ENCODE measurements around the gene NF1.
"Not testable (repeated sequence)": the region's sequence is repeated elsewhere in the genome, so short reads cannot be mapped to it uniquely, and the experiment has no call there.

Gene NF1

DNA sequence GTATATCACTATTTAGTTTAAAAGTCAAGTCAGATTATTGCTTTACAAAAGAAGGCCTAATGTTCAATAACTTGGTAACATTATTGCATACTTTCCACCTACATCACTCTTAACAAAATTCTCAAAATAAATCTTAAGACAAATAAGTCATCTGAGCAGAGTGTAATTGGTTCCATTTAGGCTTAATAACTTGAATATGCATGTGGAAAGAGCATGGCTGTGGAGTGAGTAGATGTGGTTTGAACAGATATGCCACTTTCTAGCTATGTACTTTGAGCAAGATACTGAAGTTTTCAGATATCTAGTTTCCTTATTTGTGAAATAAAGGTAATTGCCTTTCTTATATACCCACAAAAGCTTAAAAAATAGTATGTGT, 233.4 kb downstream of the NF1 start:
- H3K9me3 ChIP-seq (ENCODE audit: control insufficient read depth, insufficient read depth, low read depth, low read length) = no peaks in the 10 kb centered on the region
- ChIA-PET POLR2A (no interaction called here), CTCF (no interaction called here)
- H3K4me3 ChIP-seq (ENCODE audit: low read depth, low read length) = no peak overlapping the region
- no peak overlapping the region for H3K27ac ChIP-seq (ENCODE audit: extremely low read depth, low read depth, low read length)
- H3K4me1 ChIP-seq (ENCODE audit: control insufficient read depth, insufficient read depth, low read length) = no peaks in the 10 kb centered on the region
- TF ChIP-seq SETDB1 (IDR thresholded peaks at IDR 0.05; ENCODE audit: insufficient read length, low read length) (no peak), ZNF521 (tag by site-specific recombination; IDR thresholded peaks at IDR 0.05) (no peak), ZNF10 (tag by site-specific recombination; IDR thresholded peaks at IDR 0.05) (no peak), ZNF169 (tag by site-specific recombination; IDR thresholded peaks at IDR 0.05) (no peak), ZNF202 (tag by site-specific recombination; IDR thresholded peaks at IDR 0.05; ENCODE audit: borderline replicate concordance) (no peak), ZNF629 (tag by site-specific recombination; IDR thresholded peaks at IDR 0.05) (0 out of 2 replicates have a peak, but pooled peaks have one; percentile 1)
- TF ChIP-seq, protein P1, sequence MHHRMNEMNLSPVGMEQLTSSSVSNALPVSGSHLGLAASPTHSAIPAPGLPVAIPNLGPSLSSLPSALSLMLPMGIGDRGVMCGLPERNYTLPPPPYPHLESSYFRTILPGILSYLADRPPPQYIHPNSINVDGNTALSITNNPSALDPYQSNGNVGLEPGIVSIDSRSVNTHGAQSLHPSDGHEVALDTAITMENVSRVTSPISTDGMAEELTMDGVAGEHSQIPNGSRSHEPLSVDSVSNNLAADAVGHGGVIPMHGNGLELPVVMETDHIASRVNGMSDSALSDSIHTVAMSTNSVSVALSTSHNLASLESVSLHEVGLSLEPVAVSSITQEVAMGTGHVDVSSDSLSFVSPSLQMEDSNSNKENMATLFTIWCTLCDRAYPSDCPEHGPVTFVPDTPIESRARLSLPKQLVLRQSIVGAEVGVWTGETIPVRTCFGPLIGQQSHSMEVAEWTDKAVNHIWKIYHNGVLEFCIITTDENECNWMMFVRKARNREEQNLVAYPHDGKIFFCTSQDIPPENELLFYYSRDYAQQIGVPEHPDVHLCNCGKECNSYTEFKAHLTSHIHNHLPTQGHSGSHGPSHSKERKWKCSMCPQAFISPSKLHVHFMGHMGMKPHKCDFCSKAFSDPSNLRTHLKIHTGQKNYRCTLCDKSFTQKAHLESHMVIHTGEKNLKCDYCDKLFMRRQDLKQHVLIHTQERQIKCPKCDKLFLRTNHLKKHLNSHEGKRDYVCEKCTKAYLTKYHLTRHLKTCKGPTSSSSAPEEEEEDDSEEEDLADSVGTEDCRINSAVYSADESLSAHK (tag by site-specific recombination; IDR thresholded peaks at IDR 0.05) = no peak
- H3K36me3 ChIP-seq (ENCODE audit: control insufficient read depth in 2 of 2, insufficient read depth in 1 of 2, low read length in 2 of 2) = peaks cover 13 to 34% of the 10 kb centered on the region in 2 experiments

DNA sequence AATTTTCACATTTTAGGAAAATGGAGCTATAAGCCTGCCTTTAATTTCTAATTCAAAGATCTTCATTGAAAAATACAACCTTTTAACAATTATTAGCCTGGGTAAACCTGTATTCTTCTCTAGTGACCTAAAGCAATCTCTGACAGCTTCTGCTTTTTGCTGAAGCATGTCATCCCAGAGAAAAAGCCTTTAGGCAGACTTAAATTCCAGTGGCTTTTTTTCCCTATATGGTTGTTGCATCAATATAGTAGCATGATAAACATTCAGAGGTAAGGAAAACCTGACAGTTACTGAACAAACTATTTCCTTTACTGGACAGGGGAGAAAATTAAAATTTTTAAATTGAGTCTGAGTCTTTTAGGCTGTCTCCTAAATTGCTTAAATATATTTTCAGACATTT, 234.4 kb downstream of the NF1 start:
- TF ChIP-seq MYNN (tag by site-specific recombination; IDR thresholded peaks at IDR 0.05; ENCODE audit: borderline replicate concordance) (no peak), ZNF48 (tag by site-specific recombination; IDR thresholded peaks at IDR 0.05) (no peak), ZNF121 (tag by site-specific recombination; IDR thresholded peaks at IDR 0.05) (no peak), ZNF112 (tag by site-specific recombination; IDR thresholded peaks at IDR 0.05) (no peak)
- TF ChIP-seq, protein P2, sequence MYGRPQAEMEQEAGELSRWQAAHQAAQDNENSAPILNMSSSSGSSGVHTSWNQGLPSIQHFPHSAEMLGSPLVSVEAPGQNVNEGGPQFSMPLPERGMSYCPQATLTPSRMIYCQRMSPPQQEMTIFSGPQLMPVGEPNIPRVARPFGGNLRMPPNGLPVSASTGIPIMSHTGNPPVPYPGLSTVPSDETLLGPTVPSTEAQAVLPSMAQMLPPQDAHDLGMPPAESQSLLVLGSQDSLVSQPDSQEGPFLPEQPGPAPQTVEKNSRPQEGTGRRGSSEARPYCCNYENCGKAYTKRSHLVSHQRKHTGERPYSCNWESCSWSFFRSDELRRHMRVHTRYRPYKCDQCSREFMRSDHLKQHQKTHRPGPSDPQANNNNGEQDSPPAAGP (tag by site-specific recombination; IDR thresholded peaks at IDR 0.05) = no peak
- Histone ChIP-seq H3K4me3 (ENCODE audit: low read depth, low read length) (no peak overlapping the region), H3K9me3 (ENCODE audit: control insufficient read depth, insufficient read depth, low read depth, low read length) (no peaks in the 10 kb centered on the region), H3K36me3 (ENCODE audit: control insufficient read depth in 2 of 2, insufficient read depth in 1 of 2, low read length in 2 of 2) (peaks cover 16 to 34% of the 10 kb centered on the region in 2 experiments), H3K4me1 (ENCODE audit: control insufficient read depth, insufficient read depth, low read length) (no peaks in the 10 kb centered on the region), H3K27ac (ENCODE audit: extremely low read depth, low read depth, low read length) (no peak overlapping the region)
- CTCF ChIA-PET = no interaction called here
- POLR2A ChIA-PET = no interaction called here

DNA sequence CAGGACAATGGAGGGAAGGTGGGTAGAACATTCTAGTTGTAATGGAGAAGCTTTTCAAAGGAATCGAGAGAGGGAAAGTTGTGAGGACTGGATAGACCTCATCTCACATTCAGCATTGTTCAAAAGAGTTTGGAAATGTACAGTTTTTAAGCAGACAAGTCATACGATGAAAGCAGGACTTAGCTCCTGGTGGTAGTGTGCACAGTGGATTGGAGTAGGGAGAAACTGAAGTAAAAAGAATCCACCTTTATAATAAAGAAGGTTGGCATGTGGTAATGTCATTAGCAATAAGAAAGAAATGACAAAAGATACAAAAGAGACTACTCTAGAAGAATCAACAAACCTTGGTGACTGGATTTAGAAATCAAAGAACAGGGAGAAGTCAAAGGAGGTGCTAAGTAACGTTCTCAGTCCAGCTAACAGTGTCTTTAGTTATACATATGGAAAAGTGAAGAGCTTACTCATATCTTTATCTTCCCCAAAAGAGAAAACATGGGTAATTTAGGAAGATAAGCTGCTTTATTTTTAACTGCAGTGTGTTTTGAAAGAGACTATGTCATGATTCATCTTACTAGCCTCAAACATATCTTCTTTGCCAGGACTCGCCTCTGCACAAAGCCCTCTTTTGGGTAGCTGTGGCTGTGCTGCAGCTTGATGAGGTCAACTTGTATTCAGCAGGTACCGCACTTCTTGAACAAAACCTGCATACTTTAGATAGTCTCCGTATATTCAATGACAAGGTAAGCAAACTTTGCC, 245.3 kb downstream of the NF1 start:
- no peak overlapping the region for H3K4me3 ChIP-seq (ENCODE audit: low read depth, low read length)
- H3K27ac ChIP-seq (ENCODE audit: extremely low read depth, low read depth, low read length) = no peak overlapping the region
- TF ChIP-seq, protein P3, sequence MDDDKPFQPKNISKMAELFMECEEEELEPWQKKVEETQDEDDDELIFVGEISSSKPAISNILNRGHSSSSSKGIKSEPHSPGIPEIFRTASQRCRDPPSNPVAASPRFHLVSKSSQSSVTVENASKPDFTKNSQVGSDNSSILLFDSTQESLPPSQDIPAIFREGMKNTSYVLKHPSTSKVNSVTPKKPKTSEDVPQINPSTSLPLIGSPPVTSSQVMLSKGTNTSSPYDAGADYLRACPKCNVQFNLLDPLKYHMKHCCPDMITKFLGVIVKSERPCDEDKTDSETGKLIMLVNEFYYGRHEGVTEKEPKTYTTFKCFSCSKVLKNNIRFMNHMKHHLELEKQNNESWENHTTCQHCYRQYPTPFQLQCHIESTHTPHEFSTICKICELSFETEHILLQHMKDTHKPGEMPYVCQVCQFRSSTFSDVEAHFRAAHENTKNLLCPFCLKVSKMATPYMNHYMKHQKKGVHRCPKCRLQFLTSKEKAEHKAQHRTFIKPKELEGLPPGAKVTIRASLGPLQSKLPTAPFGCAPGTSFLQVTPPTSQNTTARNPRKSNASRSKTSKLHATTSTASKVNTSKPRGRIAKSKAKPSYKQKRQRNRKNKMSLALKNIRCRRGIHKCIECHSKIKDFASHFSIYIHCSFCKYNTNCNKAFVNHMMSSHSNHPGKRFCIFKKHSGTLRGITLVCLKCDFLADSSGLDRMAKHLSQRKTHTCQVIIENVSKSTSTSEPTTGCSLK (tag by site-specific recombination; IDR thresholded peaks at IDR 0.05) = no peak
- TF ChIP-seq HOXC10 (CRISPR knock-in tag; IDR thresholded peaks at IDR 0.05) (no peak), ZNF239 (tag by site-specific recombination; IDR thresholded peaks at IDR 0.05) (no peak), ZNF341 (tag by site-specific recombination; IDR thresholded peaks at IDR 0.05; ENCODE audit: low read depth) (no peak), ZNF223 (tag by site-specific recombination; IDR thresholded peaks at IDR 0.05) (no peak)
- H3K4me1 ChIP-seq (ENCODE audit: control insufficient read depth, insufficient read depth, low read length) = no peaks in the 10 kb centered on the region
- peaks cover 48 to 60% of the 10 kb centered on the region in 2 experiments for H3K36me3 ChIP-seq (ENCODE audit: control insufficient read depth in 2 of 2, insufficient read depth in 1 of 2, low read length in 2 of 2)
- ChIA-PET CTCF (interaction anchor here (1.1 to 1.9 kb wide), 3 partner anchors 21 to 125 kb away, joined by 3 to 8 read pairs (median 4); no protein-coding TSS in a partner anchor), POLR2A (interaction anchor here (0.6 kb wide), 2 partner anchors 150 to 169 kb away, joined by 3 read pairs; no protein-coding TSS in a partner anchor)
- no peaks in the 10 kb centered on the region for H3K9me3 ChIP-seq (ENCODE audit: control insufficient read depth, insufficient read depth, low read depth, low read length)

DNA sequence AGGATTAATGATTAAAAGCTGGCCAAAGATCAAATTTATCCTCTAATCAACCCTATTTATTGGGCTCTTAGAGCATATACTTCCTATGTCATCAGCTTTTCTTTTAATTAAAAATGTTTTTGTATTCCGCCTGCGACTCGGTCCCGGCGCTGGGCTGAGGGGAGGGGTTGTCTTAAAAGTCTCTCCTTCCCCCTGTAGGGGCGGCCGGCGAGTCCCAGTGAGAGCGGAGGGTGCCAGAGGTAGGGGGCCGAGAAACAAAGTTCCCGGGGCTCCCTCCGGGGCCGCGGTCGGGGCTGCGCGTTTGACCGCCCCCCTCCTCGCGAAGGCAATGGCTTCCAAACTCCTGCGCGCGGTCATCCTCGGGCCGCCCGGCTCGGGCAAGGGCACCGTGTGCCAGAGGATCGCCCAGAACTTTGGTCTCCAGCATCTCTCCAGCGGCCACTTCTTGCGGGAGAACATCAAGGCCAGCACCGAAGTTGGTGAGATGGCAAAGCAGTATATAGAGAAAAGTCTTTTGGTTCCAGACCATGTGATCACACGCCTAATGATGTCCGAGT, 250.5 kb downstream of the NF1 start:
- H3K4me1 ChIP-seq (ENCODE audit: control insufficient read depth, insufficient read depth, low read length); H3K4me3 ChIP-seq (ENCODE audit: low read depth, low read length); CTCF ChIA-PET; H3K27ac ChIP-seq (ENCODE audit: extremely low read depth, low read depth, low read length); POLR2A ChIA-PET; H3K9me3 ChIP-seq (ENCODE audit: control insufficient read depth, insufficient read depth, low read depth, low read length): not testable (repeated sequence)
- peaks cover 38 to 42% of the 10 kb centered on the region in 2 experiments for H3K36me3 ChIP-seq (ENCODE audit: control insufficient read depth in 2 of 2, insufficient read depth in 1 of 2, low read length in 2 of 2)

Data from HEK293 (cell line).